Fibroblast of pulmonary artery (primary cell): Measurements from ENCODE around the gene KHDRBS2.

Experiments
- DNase-seq: peaks from one replicate; pipeline ENCODE4 v3.0.0-alpha.2; 2010; ENCODE audit warnings: low read depth
- H3K4me3 ChIP-seq: replicated peaks from 2 replicates; pipeline ENCODE4 v1.5.1; 2011; ENCODE audit warnings: low read depth, mild to moderate bottlenecking, control low read depth, low read length, moderate library complexity
- CTCF ChIP-seq: IDR thresholded peaks from 2 replicates; pipeline ENCODE4 v1.5.1; 2011; ENCODE audit warnings: mild to moderate bottlenecking, control low read depth, low read length, inconsistent platforms; ENCODE audit errors: missing control alignments

Gene KHDRBS2

GRCh38 chr6:61950811-61951210 is 335.2 kb downstream of the KHDRBS2 start:
- no peak for DNase-seq
- no peak for TF ChIP-seq CTCF
- H3K4me3 ChIP-seq = no peak overlapping the region

GRCh38 chr6:61949971-61950370 is 336.1 kb downstream of the KHDRBS2 start:
- no peak for TF ChIP-seq CTCF

DNA sequence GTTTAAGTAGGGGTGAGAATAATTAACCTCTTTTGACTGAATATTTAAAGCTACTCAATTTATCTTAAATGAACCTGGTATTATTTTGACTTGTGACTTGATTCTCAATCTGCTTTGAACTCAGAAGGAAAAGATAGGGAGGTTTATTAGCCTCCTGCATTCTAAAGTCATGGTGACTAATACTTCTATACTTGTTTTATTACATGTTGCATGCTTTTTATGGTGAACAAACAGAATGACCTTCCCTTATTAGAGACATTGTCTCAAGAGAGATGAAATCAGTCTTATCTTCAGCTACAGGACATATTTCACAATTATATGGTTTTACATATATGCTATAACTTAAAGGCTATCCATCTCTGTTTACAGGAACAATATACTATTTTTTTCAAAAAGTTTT is 336.9 kb downstream of the KHDRBS2 start:
- no peak for TF ChIP-seq CTCF
- no peak for DNase-seq
- H3K4me3 ChIP-seq = no peak overlapping the region

More at GRCh38 chr6:61949971-61950370, 336.1 kb downstream of the KHDRBS2 start:
- no peak for DNase-seq
- H3K4me3 ChIP-seq = no peak overlapping the region

GRCh38 chr6:61947311-61947947 is 338.6 kb downstream of the KHDRBS2 start:
- H3K4me3 ChIP-seq = no peak overlapping the region
- TF ChIP-seq CTCF = no peak

GRCh38 chr6:61940919-61941318 is 345.1 kb downstream of the KHDRBS2 start:
- no peak for TF ChIP-seq CTCF
- no peak for DNase-seq
- no peak overlapping the region for H3K4me3 ChIP-seq

More at GRCh38 chr6:61947311-61947947, 338.6 kb downstream of the KHDRBS2 start:
- DNase-seq = no peak

DNA sequence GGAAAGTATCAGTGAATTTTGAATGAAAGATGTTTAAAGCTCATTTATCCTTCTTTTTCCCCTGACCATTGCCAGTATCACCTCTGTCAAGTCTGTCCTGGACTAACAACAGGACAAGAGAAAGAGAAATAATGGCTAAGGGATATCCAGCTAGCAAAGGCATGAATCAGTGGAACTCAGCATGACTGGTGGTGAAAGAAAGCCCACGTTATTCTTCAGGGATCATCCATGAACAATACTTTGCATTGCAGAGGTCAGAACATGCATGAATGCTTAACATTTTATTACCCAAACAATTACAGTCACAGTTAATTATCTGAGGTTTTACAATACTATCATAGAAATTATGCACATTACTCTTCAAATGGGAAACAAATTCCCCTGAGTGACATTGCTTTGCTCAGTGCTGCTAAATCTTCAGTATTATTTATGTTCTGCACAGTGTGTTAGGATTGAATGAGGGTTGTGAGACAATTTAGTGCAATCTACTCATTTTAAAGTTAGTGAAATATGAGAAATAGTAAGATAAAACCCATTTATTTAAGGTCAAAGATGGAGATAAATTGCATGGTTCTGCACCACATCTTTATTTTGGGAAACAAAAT is 350.7 kb downstream of the KHDRBS2 start:
- no peak overlapping the region for H3K4me3 ChIP-seq
- no peak for DNase-seq
- TF ChIP-seq CTCF = no peak

DNA sequence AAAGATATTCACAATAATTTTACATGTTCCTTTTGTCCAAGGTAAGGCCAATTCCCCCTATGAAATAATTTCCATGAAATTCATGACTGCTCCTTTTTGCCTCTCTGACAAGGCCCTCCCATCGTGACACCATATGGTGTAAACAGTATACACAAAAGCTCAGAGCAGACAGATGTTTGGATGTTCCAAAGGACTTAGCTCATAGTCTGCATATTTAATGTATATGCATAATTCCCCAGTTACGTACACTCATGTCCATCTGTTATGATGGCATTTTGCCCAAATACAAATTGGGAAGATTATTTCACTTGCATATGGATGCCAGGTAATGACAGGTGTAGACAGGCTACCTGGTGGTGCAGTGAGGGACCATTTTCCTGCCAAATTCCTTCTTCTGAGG is 376.5 kb downstream of the KHDRBS2 start:
- no peak for TF ChIP-seq CTCF
- no peak overlapping the region for H3K4me3 ChIP-seq
- DNase-seq = no peak
